Measurements from ENCODE around the gene BEST1. TPM values are rescaled to one million over a fixed set of nuclear protein-coding genes. Genes with fewer than 3 reads are reported as not detected.

The BEST1 gene
- polyA plus RNA-seq (2013), result 0.93 and 1.1 TPM in 2 replicates

- H3K4me1 ChIP-seq (ENCODE audit: control insufficient read depth in 1 of 2, insufficient read depth in 2 of 2, low read length in 2 of 2), result peaks cover 6% of the 10 kb centered on the region in 2 experiments
- H4K91ac ChIP-seq (ENCODE audit: low read depth, low read length), result peak within 1 kb of the TSS; percentile 28
- H3K4me3 ChIP-seq (ENCODE audit: low read depth, low read length), result no peak within 1 kb of the TSS
- DNase-seq, result no peak
- peak within 1 kb of the TSS; percentile 59 for H2AFZ ChIP-seq (ENCODE audit: insufficient read depth, low read length, poor library complexity)
- WGBS (ENCODE audit: extremely low coverage, insufficient coverage, insufficient read length), result no CpG with 5 or more reads among the region's 8 CpGs
- H2BK120ac ChIP-seq (ENCODE audit: insufficient read depth, low read length, poor library complexity), result peak within 1 kb of the TSS; percentile 36
- no peak within 1 kb of the TSS for H3K23ac ChIP-seq (ENCODE audit: low read length)
- peak within 1 kb of the TSS; percentile 50 for H2AK5ac ChIP-seq (ENCODE audit: low read length)
- peak within 1 kb of the TSS; percentile 13 for H4K8ac ChIP-seq (ENCODE audit: low read depth, low read length)
- H3K36me3 ChIP-seq (ENCODE audit: control insufficient read depth in 1 of 2, insufficient read depth in 2 of 2, low read length in 2 of 2), result no peaks in the 10 kb centered on the region
- H3K79me1 ChIP-seq (ENCODE audit: low read length), result peaks cover 4% of the 10 kb centered on the region
- H3K27me3 ChIP-seq (ENCODE audit: insufficient read depth, low read length), result no peaks in the 10 kb centered on the region
- no peak within 1 kb of the TSS for H3K4me2 ChIP-seq (ENCODE audit: low read length)
- peak within 1 kb of the TSS; percentile 11 for H3K14ac ChIP-seq (ENCODE audit: low read length)
- no peak within 1 kb of the TSS for H4K12ac ChIP-seq (ENCODE audit: low read depth, low read length)
- H3K79me2 ChIP-seq (ENCODE audit: control insufficient read depth, insufficient read depth, low read length, poor library complexity), result no peaks in the 10 kb centered on the region
- H3K4ac ChIP-seq (ENCODE audit: low read depth, low read length), result no peak within 1 kb of the TSS
- H3K18ac ChIP-seq (ENCODE audit: low read length), result no peak within 1 kb of the TSS
- no peak within 1 kb of the TSS for H3K27ac ChIP-seq (ENCODE audit: low read depth, low read length)
- peaks cover 2% of the 10 kb centered on the region for H3K9me3 ChIP-seq (ENCODE audit: insufficient read depth, low read depth, low read length)
- peak within 1 kb of the TSS; percentile 28 for H2BK12ac ChIP-seq (ENCODE audit: low read length)
- no peak within 1 kb of the TSS for H3K9ac ChIP-seq (ENCODE audit: low read length)
- no peak within 1 kb of the TSS for H2BK5ac ChIP-seq (ENCODE audit: low read depth, low read length, poor library complexity)
Measured at GRCh38 chr11:61950035-61950547, at the start of gene BEST1. Gene BEST1 (plus strand): TSS chr11:61950351. CDS start chr11:61951807, 1,456 bp downstream.

- Histone ChIP-seq H3K9me3 (ENCODE audit: insufficient read depth, low read depth, low read length) (peaks cover 4% of the 10 kb centered on the region), H3K18ac (ENCODE audit: low read length) (no peak overlapping the region), H2AFZ (ENCODE audit: insufficient read depth, low read length, poor library complexity) (no peak overlapping the region), H3K9ac (ENCODE audit: low read length) (no peak overlapping the region), H4K91ac (ENCODE audit: low read depth, low read length) (no peak overlapping the region), H2AK5ac (ENCODE audit: low read length) (no peak overlapping the region), H3K4me2 (ENCODE audit: low read length) (no peak overlapping the region), H4K12ac (ENCODE audit: low read depth, low read length) (no peak overlapping the region), H3K14ac (ENCODE audit: low read length) (no peak overlapping the region), H3K79me2 (ENCODE audit: control insufficient read depth, insufficient read depth, low read length, poor library complexity) (no peaks in the 10 kb centered on the region), H2BK12ac (ENCODE audit: low read length) (no peak overlapping the region), H3K27ac (ENCODE audit: low read depth, low read length) (no peak overlapping the region), H3K4me1 (ENCODE audit: control insufficient read depth in 1 of 2, insufficient read depth in 2 of 2, low read length in 2 of 2) (no peaks in the 10 kb centered on the region), H2BK5ac (ENCODE audit: low read depth, low read length, poor library complexity) (no peak overlapping the region), H3K23ac (ENCODE audit: low read length) (no peak overlapping the region), H3K36me3 (ENCODE audit: control insufficient read depth in 1 of 2, insufficient read depth in 2 of 2, low read length in 2 of 2) (no peaks in the 10 kb centered on the region), H3K4ac (ENCODE audit: low read depth, low read length) (no peak overlapping the region), H3K79me1 (ENCODE audit: low read length) (no peaks in the 10 kb centered on the region), H3K27me3 (ENCODE audit: insufficient read depth, low read length) (no peaks in the 10 kb centered on the region), H2BK120ac (ENCODE audit: insufficient read depth, low read length, poor library complexity) (no peak overlapping the region), H3K4me3 (ENCODE audit: low read depth, low read length) (no peak overlapping the region), H4K8ac (ENCODE audit: low read depth, low read length) (no peak overlapping the region)
- no peak for DNase-seq
- WGBS (ENCODE audit: extremely low coverage, insufficient coverage, insufficient read length), result no CpG with 5 or more reads among the region's 10 CpGs
Measured at GRCh38 chr11:61901397-61901796, 48.8 kb upstream of the BEST1 start.

DNA sequence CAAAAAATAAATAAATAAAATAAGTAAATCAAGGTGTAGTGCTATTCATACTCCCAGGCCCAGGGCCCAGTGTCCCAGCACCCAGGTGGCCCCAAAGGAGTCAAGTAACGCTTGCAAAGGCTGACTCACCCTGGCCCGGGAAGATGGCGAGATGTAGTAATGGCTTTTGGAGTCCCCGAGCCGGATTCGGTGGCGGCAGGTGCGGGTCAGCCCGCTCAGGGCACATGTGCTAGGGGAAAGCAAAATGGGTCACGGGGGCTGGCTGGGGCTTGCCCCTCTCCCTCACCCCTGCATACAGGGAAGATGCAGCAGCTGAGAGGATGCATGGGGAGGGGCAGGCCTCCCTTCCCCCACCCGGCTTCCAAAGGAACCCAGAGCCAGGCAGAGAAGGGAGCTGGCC, 47.8 kb upstream of the BEST1 start:
- no CpG with 5 or more reads among the region's 11 CpGs for WGBS (ENCODE audit: extremely low coverage, insufficient coverage, insufficient read length)
- no peak overlapping the region for H3K4me3 ChIP-seq (ENCODE audit: low read depth, low read length)
- H3K4me1 ChIP-seq (ENCODE audit: control insufficient read depth in 1 of 2, insufficient read depth in 2 of 2, low read length in 2 of 2), result no peaks in the 10 kb centered on the region
- no peak overlapping the region for H4K8ac ChIP-seq (ENCODE audit: low read depth, low read length)
- no peak overlapping the region for H3K9ac ChIP-seq (ENCODE audit: low read length)
- H4K12ac ChIP-seq (ENCODE audit: low read depth, low read length), result no peak overlapping the region
- H4K91ac ChIP-seq (ENCODE audit: low read depth, low read length), result no peak overlapping the region
- H3K9me3 ChIP-seq (ENCODE audit: insufficient read depth, low read depth, low read length), result peaks cover 4% of the 10 kb centered on the region
- no peaks in the 10 kb centered on the region for H3K36me3 ChIP-seq (ENCODE audit: control insufficient read depth in 1 of 2, insufficient read depth in 2 of 2, low read length in 2 of 2)
- H2AFZ ChIP-seq (ENCODE audit: insufficient read depth, low read length, poor library complexity), result no peak overlapping the region
- H3K79me2 ChIP-seq (ENCODE audit: control insufficient read depth, insufficient read depth, low read length, poor library complexity), result no peaks in the 10 kb centered on the region
- H3K23ac ChIP-seq (ENCODE audit: low read length), result no peak overlapping the region
- H3K14ac ChIP-seq (ENCODE audit: low read length), result no peak overlapping the region
- no peak overlapping the region for H2BK120ac ChIP-seq (ENCODE audit: insufficient read depth, low read length, poor library complexity)
- no peak overlapping the region for H2BK12ac ChIP-seq (ENCODE audit: low read length)
- no peaks in the 10 kb centered on the region for H3K79me1 ChIP-seq (ENCODE audit: low read length)
- no peak overlapping the region for H3K4ac ChIP-seq (ENCODE audit: low read depth, low read length)
- no peak overlapping the region for H3K4me2 ChIP-seq (ENCODE audit: low read length)
- H3K27me3 ChIP-seq (ENCODE audit: insufficient read depth, low read length), result no peaks in the 10 kb centered on the region
- peak in 1 of 2 donors; percentile 41 for DNase-seq
- no peak overlapping the region for H3K18ac ChIP-seq (ENCODE audit: low read length)
- no peak overlapping the region for H2BK5ac ChIP-seq (ENCODE audit: low read depth, low read length, poor library complexity)
- H2AK5ac ChIP-seq (ENCODE audit: low read length), result no peak overlapping the region
- H3K27ac ChIP-seq (ENCODE audit: low read depth, low read length), result no peak overlapping the region

GRCh38 chr11:61903845-61904244, 46.3 kb upstream of the BEST1 start:
- Histone ChIP-seq H3K9ac (ENCODE audit: low read length) (no peak overlapping the region), H2BK12ac (ENCODE audit: low read length) (no peak overlapping the region), H3K23ac (ENCODE audit: low read length) (no peak overlapping the region), H3K79me1 (ENCODE audit: low read length) (no peaks in the 10 kb centered on the region), H2BK120ac (ENCODE audit: insufficient read depth, low read length, poor library complexity) (no peak overlapping the region), H3K27ac (ENCODE audit: low read depth, low read length) (no peak overlapping the region), H4K8ac (ENCODE audit: low read depth, low read length) (no peak overlapping the region), H2AFZ (ENCODE audit: insufficient read depth, low read length, poor library complexity) (no peak overlapping the region), H3K18ac (ENCODE audit: low read length) (no peak overlapping the region), H3K9me3 (ENCODE audit: insufficient read depth, low read depth, low read length) (peaks cover 4% of the 10 kb centered on the region), H2BK5ac (ENCODE audit: low read depth, low read length, poor library complexity) (no peak overlapping the region), H3K4me2 (ENCODE audit: low read length) (no peak overlapping the region), H2AK5ac (ENCODE audit: low read length) (no peak overlapping the region), H3K79me2 (ENCODE audit: control insufficient read depth, insufficient read depth, low read length, poor library complexity) (no peaks in the 10 kb centered on the region), H3K4ac (ENCODE audit: low read depth, low read length) (no peak overlapping the region), H3K27me3 (ENCODE audit: insufficient read depth, low read length) (no peaks in the 10 kb centered on the region), H3K14ac (ENCODE audit: low read length) (no peak overlapping the region), H4K12ac (ENCODE audit: low read depth, low read length) (no peak overlapping the region), H3K36me3 (ENCODE audit: control insufficient read depth in 1 of 2, insufficient read depth in 2 of 2, low read length in 2 of 2) (no peaks in the 10 kb centered on the region), H3K4me1 (ENCODE audit: control insufficient read depth in 1 of 2, insufficient read depth in 2 of 2, low read length in 2 of 2) (no peaks in the 10 kb centered on the region), H3K4me3 (ENCODE audit: low read depth, low read length) (no peak overlapping the region), H4K91ac (ENCODE audit: low read depth, low read length) (no peak overlapping the region)
- no peak for DNase-seq
- WGBS (ENCODE audit: extremely low coverage, insufficient coverage, insufficient read length), result no CpG with 5 or more reads among the region's 3 CpGs
